Measurements from ENCODE around the gene PELI3. TPM values are rescaled to one million over a fixed set of nuclear protein-coding genes. Genes with fewer than 3 reads are reported as not detected.

The PELI3 gene
- polyA plus RNA-seq, 6 donors from 2014 or later = 4.7 to 9.4 (median 5.4) TPM

DNA sequence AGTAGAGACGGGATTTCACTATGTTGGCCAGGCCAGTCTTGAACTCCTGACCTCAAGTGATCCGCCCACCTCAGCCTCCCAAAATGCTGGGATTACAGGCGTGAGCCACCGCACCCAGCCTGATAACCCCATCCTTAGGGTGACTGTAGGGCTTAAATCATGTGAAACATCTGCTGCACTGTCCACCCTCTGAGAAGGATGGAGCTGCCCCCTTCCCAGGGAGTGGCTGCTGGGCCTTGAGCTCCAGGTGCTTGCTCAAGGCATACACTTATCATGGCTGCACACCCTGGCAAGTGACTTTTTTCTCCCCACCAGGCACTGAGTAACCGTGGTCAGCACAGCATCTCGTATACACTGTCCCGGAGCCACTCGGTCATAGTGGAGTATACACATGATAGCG, 5.3 kb downstream of the PELI3 start:
- Mint-ChIP-seq H3K4me1 (peaks cover 11 to 19% (median 13%) of the 10 kb centered on the region in 3 donors), H3K9me3 (no peaks in the 10 kb centered on the region), H3K27me3 (no peaks in the 10 kb centered on the region), H3K27ac (no peak overlapping the region), H3K36me3 (no peaks in the 10 kb centered on the region), H3K4me3 (peak overlapping the region in 1 of 8 donors; percentile 30)
- no peak for DNase-seq
- no peak for ATAC-seq (ENCODE audit: low read depth in 2 of 2)

DNA sequence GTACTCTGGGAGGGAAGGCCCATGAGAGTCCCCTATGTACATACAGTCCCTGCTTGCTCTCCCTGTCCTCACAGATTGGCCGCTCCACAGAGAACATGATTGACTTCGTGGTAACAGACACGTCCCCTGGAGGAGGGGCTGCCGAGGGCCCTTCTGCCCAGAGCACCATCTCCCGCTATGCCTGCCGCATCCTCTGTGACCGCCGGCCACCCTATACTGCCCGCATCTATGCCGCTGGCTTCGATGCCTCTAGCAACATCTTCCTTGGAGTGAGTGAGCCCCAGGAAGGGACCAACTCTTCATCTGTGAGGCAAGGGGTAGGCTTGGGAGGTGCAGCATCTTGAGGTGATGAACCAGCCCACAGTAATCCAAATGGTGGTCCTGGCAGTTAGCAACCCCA, 6.5 kb downstream of the PELI3 start:
- Mint-ChIP-seq H3K27me3 (no peaks in the 10 kb centered on the region), H3K4me1 (peaks cover 10 to 15% (median 12%) of the 10 kb centered on the region in 3 donors), H3K36me3 (no peaks in the 10 kb centered on the region), H3K4me3 (peak overlapping the region in 1 of 8 donors; percentile 21), H3K9me3 (no peaks in the 10 kb centered on the region), H3K27ac (no peak overlapping the region)
- DNase-seq = no peak
- ATAC-seq (ENCODE audit: low read depth in 2 of 2) = no peak

DNA sequence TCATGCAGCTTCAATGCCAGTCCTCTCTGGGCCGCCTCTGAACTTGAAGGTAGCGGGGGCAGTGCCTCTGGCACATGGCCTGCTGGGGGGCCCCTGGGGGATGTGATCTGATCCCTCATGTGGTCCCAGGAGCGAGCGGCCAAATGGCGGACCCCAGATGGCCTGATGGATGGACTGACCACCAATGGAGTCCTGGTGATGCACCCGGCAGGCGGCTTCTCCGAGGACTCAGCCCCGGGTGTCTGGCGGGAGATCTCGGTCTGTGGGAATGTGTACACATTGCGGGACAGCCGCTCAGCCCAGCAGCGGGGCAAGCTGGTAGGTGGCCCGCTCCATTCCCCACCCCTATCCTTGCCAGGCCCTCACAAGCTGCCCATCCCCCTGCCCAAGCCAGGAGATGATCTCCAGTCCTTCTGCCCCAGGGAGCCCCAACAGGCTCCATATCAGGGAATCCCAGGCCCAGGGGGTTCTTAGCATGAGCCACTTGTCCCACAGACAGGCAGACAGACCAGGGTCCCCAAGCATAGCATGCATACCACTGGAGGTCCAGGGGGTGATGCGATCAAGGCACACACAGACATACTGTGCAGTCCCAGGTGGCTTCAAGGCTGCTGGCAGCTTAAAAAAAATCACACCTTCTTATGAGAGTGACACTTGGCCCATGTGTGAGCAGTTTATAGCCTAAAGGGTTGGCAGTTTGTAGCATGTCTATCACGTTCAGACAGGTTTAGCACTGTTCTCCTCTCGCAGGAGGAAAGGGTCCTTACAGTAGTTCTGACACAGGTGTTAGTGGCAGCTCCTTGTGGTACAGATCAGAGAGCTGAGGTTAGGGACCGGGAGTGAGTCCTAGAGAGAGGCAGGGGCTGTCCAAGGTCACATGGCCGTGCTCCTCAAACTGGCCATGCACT, 7.2 kb downstream of the PELI3 start:
- Mint-ChIP-seq H3K4me3 (no peak overlapping the region), H3K4me1 (peaks cover 8 to 18% (median 17%) of the 10 kb centered on the region in 3 donors), H3K27me3 (no peaks in the 10 kb centered on the region), H3K27ac (no peak overlapping the region), H3K36me3 (no peaks in the 10 kb centered on the region), H3K9me3 (no peaks in the 10 kb centered on the region)
- DNase-seq = no peak
- ATAC-seq (ENCODE audit: low read depth in 2 of 2) = no peak

DNA sequence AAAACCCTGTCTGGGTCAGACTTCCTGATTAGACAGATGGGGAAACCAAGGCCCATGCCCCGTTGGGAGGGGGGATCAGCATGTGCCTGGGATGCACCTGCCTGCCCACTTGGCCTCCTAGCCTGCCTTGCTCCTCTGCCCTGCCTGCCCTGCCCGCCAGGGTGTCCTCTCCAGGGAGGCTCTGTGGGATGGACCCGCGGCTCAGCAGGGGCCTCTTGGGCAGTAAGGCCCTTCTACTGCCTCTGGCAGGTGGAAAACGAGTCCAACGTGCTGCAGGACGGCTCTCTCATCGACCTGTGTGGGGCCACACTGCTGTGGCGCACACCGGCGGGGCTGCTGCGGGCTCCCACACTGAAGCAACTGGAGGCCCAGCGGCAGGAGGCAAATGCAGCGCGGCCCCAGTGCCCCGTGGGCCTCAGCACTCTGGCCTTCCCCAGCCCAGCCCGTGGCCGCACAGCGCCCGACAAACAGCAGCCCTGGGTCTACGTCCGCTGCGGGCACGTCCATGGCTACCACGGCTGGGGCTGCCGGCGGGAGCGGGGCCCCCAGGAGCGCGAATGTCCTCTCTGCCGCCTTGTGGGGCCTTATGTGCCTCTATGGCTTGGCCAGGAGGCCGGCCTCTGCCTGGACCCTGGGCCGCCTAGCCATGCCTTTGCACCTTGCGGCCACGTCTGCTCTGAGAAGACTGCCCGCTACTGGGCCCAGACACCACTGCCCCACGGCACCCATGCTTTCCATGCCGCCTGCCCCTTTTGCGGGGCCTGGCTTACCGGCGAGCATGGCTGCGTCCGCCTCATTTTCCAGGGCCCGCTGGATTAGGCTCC, 8.9 kb downstream of the PELI3 start:
- DNase-seq = no peak

DNA sequence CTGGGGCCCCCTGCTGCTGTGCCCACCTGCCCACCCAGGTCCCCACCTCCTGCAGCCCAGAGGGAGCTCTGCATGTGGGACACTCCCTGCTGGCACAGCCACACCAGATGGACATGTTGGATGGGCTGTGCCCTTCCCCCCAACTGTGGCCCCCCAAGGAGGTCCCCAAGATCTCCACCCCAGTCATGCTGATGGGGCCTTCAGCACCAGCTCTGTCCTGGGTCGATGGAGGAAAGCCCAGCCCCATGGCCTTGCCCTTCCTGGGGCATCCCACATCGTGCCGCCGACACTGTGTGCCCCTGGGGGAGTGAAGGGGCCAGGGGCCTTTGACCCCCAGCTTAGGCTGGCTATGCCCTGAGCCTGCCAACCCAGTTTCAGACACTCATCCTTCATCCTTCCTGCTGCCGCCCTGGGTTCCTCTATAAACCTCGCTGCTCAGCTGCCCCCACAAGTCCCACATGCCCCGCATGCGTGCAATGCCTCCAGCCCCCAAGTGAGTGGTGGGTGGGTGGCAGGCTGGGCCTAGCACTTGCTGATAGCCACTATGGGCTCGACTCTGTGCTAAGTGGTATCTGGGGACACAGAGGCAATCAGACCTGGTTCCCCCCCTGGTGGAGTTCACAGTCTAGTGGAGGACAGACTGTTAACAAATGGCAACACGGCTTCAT, 9.6 kb downstream of the PELI3 start:
- DNase-seq = no peak
- ATAC-seq (ENCODE audit: low read depth in 2 of 2) = no peak
- Mint-ChIP-seq H3K27me3 (no peaks in the 10 kb centered on the region), H3K36me3 (no peaks in the 10 kb centered on the region), H3K9me3 (no peaks in the 10 kb centered on the region), H3K4me1 (peaks cover 22 to 27% (median 22%) of the 10 kb centered on the region in 3 donors), H3K27ac (peak overlapping the region in 2 of 6 donors; percentile 71 to 72), H3K4me3 (peak overlapping the region in 4 of 8 donors; percentile 9 to 56 (median 31))

More for the DNA sequence above, 8.9 kb downstream of the PELI3 start:
- Mint-ChIP-seq H3K27me3 (no peaks in the 10 kb centered on the region), H3K4me3 (no peak overlapping the region), H3K27ac (no peak overlapping the region), H3K4me1 (peaks cover 22 to 26% (median 22%) of the 10 kb centered on the region in 3 donors), H3K9me3 (no peaks in the 10 kb centered on the region), H3K36me3 (no peaks in the 10 kb centered on the region)
- ATAC-seq (ENCODE audit: low read depth in 2 of 2) = no peak

DNA sequence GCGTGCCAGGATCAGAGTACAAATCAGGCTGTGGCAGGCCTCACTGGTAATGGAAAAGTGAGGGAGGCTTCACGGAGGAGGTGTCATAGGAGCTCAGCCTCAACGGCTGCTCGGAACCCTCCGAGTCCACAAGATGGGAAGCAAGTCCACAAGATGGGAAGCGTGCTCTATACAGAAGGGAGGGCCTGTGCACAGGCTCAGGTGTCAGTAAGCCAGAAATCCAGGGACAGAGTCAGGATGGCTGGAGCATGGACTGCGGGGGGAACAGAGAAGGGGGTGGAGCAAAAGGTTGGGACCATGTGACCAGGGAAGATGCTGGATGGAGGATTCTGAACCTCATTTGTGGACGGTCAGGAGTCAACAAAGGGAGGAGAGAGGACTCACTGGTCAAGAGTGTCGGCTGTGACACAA, 10.1 kb downstream of the PELI3 start:
- DNase-seq (no peak), ATAC-seq (ENCODE audit: low read depth in 2 of 2) (no peak)
- H3K27me3 Mint-ChIP-seq = no peaks in the 10 kb centered on the region
- H3K27ac Mint-ChIP-seq = peak overlapping the region in 2 of 6 donors; percentile 59 to 71
- peak overlapping the region in 3 of 8 donors; percentile 9 to 42 (median 25) for H3K4me3 Mint-ChIP-seq
- H3K4me1 Mint-ChIP-seq = peaks cover 22 to 27% (median 22%) of the 10 kb centered on the region in 3 donors
- no peaks in the 10 kb centered on the region for H3K9me3 Mint-ChIP-seq
- H3K36me3 Mint-ChIP-seq = no peaks in the 10 kb centered on the region

DNA sequence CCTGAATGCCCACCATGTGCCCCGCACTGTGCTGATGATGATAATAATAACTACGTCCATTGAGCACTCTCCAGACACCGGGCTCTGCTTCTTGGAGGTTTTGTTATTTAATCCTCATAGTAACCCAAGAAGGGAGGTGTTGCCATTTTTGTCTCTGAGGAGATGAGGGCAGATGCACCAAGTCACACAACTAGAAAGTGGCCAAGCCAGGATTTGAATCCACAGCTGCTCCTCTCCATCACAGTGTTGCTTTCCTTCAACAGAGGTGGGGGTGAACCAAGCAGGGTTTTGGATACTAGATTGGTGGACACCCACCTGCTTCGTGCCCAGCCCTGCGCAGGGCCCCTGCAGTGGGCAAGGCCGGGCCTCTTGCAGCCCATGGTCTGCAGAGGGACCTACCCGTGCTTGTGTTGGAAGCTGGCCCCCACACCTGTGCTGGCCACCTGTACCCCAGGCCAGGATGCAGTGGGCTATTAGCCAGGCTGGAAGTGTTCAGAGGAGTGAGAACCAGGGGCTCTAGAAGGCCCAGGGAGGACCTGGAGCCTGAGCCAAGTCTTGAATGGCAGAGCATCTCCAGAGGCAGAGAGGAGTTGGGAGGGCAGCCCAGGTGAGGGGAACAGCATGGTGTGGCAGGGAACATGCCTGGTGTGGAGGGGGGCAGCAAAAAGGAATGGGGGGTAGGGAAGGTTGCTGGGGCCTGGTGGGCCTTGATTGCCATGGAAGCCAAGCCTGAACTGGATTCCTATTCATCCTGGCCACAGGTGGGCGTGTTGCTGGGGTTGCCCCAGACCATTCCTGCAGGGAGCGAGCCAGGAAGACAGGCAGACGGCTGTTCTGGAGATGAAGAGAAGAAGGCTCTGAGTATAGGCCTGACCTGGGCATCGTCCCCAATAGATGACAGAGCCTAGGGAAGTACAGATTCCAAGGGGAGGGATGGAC, 10.8 kb downstream of the PELI3 start:
- H3K27ac Mint-ChIP-seq = peak overlapping the region in 1 of 6 donors; percentile 82
- H3K4me3 Mint-ChIP-seq = peak overlapping the region in 2 of 8 donors; percentile 64 to 94
- no peak for DNase-seq
- peaks cover 26 to 31% (median 26%) of the 10 kb centered on the region in 3 donors for H3K4me1 Mint-ChIP-seq
- H3K36me3 Mint-ChIP-seq = no peaks in the 10 kb centered on the region
- no peak for ATAC-seq (ENCODE audit: low read depth in 2 of 2)
- no peaks in the 10 kb centered on the region for H3K27me3 Mint-ChIP-seq
- no peaks in the 10 kb centered on the region for H3K9me3 Mint-ChIP-seq

DNA sequence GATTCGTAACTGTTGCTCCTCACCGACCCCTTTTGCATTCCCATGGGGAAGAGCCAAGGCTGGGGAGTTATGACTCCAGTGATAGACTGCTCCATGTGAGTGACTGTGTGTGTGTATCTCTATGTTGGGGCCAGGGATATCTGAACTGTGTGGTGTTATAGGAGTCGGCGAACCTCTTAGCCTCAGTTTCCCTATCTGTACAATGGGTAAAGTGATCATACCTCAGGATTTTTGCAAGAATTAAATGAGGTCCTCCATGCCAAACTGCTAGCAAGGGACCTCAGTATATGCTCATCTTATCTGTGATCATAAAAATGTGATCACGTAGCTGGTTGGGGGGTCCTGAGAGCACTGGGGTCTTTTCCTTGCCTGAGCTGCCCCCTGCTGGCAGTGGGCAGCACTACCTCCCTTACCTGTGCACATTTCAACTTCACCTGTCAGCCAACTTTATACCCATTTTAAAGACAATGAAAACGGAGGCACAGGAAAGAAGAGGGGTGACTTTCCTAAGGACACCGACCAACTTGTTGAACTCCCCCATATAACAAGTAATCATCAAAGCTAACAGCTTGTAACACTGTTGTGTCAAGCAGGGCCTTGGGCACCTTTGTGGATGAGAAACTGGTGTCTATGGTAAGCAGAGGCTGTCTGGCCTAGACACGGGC, 12.2 kb downstream of the PELI3 start:
- H3K27me3 Mint-ChIP-seq = no peaks in the 10 kb centered on the region
- peak overlapping the region; percentile 91 to 95 (median 93) for H3K4me3 Mint-ChIP-seq
- H3K27ac Mint-ChIP-seq = peak overlapping the region in 5 of 6 donors; percentile 77 to 95 (median 92)
- ATAC-seq (ENCODE audit: low read depth in 2 of 2) = no peak
- peak; percentile 53 for DNase-seq
- H3K36me3 Mint-ChIP-seq = no peaks in the 10 kb centered on the region
- no peaks in the 10 kb centered on the region for H3K9me3 Mint-ChIP-seq
- peaks cover 26 to 32% (median 27%) of the 10 kb centered on the region in 3 donors for H3K4me1 Mint-ChIP-seq

DNA sequence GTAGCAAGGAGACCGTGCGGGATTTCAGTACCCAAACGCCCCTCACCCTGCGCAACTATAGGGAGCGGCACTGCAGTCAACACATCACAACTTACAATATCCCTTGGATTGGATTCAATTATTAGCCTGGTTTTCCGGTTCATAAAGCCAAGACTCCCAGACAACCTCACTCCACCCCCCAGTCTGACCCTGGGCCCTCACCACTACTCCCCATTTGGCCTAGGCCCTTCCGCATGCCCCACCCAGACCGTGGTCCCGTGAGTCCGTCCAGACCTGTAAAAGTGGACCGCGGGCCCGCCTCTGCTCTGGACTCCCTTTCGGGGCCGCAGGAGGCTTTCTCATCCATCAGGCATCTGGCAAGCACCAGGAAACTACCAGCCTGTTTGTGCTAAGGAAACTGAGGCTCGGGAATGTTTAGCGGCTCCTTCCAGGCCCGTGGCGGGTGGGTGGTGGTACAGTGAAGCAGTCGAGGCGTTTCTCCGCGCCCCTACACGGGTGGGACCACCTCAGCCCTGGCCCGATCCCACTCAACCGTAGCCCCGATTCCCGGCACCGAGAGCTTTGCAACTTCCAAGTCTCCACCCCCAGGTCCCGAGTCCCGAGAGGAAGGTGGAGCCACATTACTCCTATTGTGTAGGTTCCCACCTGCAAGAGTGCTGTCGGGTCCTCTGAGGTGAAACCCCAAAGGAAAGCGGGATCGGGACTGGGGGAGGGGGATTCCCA, 12.8 kb downstream of the PELI3 start:
- H3K4me3 Mint-ChIP-seq = peak overlapping the region; percentile 91 to 95 (median 93)
- no peaks in the 10 kb centered on the region for H3K9me3 Mint-ChIP-seq
- no peaks in the 10 kb centered on the region for H3K27me3 Mint-ChIP-seq
- DNase-seq (no peak), ATAC-seq (ENCODE audit: low read depth in 2 of 2) (peak in 1 of 2 donors; percentile 6)
- peaks cover 26 to 32% (median 27%) of the 10 kb centered on the region in 3 donors for H3K4me1 Mint-ChIP-seq
- H3K27ac Mint-ChIP-seq = peak overlapping the region; percentile 77 to 95 (median 88)
- no peaks in the 10 kb centered on the region for H3K36me3 Mint-ChIP-seq

DNA sequence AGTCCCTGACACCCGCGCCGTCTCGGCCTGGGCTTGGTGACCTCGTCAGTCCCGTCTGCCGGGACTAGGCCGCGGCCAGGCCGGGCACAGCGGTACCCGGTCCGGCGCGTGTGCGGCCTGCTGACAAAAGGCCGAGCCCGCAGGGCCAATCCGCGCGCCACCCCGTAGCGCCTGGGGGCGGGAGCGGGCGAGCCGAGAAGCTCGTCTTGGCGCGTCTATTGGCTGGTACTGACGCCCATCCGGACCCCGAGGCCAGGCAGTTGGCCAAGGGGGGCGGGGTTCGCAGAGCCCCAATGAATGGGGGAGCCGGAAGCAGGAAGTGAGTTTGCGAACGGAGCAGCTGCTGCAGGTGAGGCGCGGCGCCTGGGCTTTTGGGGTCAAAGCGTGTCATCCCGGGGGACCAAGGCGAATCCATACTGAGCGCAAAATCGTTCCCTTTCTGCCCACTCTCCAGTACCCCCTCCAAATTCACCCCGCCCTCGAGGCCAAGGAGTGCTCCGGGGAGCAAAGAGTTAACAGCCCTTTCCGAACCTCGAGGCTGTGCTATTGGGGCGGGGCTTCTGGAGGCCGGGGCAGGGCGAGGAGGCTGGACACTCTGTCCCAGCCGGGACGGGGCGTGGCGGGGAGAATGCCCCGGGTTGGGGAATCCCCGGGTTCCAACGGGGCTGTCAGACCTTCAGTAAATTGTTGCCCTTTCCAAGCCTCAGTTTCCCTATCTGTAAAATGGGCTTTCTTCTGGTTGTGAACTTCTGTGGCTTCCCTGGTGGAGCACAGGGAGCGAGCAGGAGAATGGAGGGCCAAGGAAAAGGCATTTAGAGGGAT, 13.6 kb downstream of the PELI3 start, which contains the start of gene DPP3:
Gene DPP3 (plus strand): TSS at position 318 of the 822 bp plus-strand sequence. CDS start 1,767 bp downstream, outside the sequence.
- H3K36me3 Mint-ChIP-seq = no peaks in the 10 kb centered on the region
- H3K27ac Mint-ChIP-seq = peak within 1 kb of the TSS; percentile 77 to 95 (median 88)
- H3K9me3 Mint-ChIP-seq = no peaks in the 10 kb centered on the region
- DNase-seq (peak; percentile 95), ATAC-seq (ENCODE audit: low read depth in 2 of 2) (peak; percentile 98 to 99)
- H3K27me3 Mint-ChIP-seq = no peaks in the 10 kb centered on the region
- H3K4me3 Mint-ChIP-seq = peak within 1 kb of the TSS; percentile 91 to 95 (median 93)
- peaks cover 26 to 32% (median 27%) of the 10 kb centered on the region in 3 donors for H3K4me1 Mint-ChIP-seq
